VCaP (cell line): Measurements from ENCODE around the gene TUBGCP3.
"Not testable (repeated sequence)": the region's sequence is repeated elsewhere in the genome, so short reads cannot be mapped to it uniquely, and the experiment has no call there.

Experiments used
- H3K27ac ChIP-seq: fragments of 450-650 bp; 2 replicates; pipeline ENCODE4 v1.5.1; 2017
- CTCF ChIP-seq: fragments of 450-650 bp; conservative IDR thresholded peaks from 2 replicates; pipeline ENCODE4 v1.5.1; 2017; ENCODE audit warnings: mild to moderate bottlenecking, moderate library complexity

The TUBGCP3 gene, protein sequence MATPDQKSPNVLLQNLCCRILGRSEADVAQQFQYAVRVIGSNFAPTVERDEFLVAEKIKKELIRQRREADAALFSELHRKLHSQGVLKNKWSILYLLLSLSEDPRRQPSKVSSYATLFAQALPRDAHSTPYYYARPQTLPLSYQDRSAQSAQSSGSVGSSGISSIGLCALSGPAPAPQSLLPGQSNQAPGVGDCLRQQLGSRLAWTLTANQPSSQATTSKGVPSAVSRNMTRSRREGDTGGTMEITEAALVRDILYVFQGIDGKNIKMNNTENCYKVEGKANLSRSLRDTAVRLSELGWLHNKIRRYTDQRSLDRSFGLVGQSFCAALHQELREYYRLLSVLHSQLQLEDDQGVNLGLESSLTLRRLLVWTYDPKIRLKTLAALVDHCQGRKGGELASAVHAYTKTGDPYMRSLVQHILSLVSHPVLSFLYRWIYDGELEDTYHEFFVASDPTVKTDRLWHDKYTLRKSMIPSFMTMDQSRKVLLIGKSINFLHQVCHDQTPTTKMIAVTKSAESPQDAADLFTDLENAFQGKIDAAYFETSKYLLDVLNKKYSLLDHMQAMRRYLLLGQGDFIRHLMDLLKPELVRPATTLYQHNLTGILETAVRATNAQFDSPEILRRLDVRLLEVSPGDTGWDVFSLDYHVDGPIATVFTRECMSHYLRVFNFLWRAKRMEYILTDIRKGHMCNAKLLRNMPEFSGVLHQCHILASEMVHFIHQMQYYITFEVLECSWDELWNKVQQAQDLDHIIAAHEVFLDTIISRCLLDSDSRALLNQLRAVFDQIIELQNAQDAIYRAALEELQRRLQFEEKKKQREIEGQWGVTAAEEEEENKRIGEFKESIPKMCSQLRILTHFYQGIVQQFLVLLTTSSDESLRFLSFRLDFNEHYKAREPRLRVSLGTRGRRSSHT

DNA sequence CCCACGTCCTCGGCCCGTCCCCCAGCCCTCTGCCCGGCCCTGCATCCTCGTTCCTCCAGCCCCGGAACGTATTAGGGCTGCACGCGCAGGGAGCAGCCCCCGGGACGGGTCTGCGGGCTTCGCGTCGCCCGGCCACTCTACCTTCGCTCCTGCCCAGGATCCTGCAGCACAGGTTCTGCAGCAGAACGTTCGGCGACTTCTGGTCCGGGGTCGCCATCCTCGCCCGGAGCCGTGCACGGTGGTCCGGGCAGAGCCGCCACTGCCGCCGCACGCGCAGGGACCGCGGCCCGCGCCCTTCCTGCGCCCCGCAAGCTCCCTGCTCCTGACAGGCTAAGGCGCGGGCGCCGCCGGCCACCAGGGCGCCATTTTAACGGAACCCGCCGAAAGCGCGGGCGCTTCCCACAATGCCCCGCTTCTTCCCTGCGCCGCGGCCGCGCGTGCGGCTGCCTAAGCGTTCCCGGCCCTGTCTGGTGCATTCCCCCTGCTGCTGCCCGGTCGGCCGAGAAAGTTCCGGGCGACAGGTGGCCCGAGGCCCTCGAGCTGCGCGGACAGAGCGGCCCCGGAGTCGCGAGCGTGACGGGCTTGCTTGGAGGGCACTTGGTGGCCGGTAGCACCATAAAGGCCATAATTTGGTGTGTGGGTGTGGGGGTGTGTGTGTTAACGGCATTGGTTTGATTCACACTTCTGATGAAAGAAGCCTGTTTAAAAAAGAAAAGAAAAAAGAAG, at the start of gene TUBGCP3:
TSS of gene TUBGCP3 (minus strand) at position 390 of the 726 bp plus-strand sequence. CDS start at position 217, 173 bp downstream.
- TF ChIP-seq CTCF, result no peak
- H3K27ac ChIP-seq, result peak within 1 kb of the TSS; percentile 88

DNA sequence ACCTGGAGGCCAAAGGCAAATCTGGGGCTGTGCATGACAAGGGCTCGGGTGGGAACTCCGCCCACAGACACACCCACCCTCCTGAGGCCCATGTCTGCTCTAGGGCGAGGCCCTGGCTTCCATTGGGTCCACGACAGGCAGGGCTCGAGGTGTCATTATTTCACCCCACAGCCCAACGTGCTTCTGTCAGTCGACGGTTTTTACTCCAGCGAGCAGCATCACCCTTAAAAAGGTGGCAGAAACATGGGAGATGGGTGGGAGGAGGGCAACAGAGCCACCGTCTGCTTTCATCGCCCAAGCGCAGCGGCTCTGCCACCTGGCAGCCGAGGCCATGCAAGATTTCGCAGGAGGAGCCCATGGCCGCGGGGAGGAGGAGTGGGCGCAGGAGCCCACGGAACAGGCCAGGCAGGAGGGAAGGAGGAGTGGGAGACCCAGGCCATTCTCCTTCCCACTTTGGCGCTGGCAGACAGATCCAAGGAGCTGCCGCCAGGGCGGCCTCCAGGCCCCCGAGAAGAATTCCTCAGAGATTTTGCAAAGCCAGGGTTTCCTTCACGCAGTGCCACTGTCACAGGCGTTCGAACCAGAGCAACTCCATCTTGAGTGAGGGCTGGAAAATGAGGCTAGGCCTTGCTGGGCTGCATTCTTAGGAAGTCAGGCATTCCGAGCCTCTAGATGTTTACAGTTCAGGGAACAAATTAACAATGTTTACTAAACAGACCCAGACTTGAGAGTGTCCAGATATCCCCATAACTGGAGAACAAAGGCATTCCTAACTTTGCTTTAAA, 49.3 kb upstream of the TUBGCP3 start:
- no peak for TF ChIP-seq CTCF

DNA sequence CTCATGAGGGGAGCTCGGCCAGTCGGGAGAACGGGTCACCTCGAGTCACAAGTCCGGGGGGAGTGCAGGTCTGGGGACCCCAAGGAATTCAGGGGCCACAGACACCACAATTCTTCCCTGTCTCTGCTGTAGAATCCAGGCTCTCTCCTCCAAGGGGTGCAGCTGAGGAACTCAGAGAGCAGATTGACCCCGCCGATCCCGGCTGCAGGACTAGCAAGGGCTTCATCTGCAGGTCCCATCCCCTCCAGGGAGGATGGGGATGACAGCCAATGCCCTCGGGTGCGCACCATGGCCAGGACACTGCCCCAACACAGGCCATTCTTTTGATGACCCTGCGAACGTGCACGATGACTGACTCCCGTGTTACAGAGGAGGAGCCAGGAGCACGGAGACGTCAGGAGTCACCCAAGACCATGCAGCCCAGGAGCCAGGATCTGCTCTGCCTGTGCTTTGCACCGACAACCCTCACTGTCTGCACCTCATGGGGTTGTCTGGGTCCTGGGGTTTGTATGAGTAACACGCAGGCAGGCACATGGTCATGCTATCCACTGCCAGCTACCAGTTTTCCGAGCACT, 48.5 kb upstream of the TUBGCP3 start:
- no peak overlapping the region for H3K27ac ChIP-seq
- TF ChIP-seq CTCF, result no peak

More for the DNA sequence above, 49.3 kb upstream of the TUBGCP3 start:
- no peak overlapping the region for H3K27ac ChIP-seq

DNA sequence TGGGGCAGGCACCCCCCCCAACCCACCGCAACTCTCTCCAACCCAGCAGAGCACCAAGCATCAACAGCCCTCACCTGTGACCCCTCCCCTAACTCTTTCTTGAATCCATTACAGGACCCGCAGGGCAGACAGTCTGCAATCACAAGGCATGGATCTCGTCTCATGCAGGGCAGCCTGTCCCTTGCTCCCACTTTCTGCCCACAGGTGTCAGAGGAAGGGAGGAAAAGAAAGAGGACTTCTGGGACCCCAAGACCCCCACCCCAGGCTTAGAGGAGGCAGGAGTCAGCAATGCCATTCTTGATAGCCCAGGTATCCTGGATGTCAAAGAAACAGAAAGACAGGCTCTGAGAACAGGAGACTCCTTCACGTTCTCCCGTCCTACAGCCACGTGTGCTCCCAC, 47.4 kb upstream of the TUBGCP3 start:
- no peak overlapping the region for H3K27ac ChIP-seq
- TF ChIP-seq CTCF, result no peak

DNA sequence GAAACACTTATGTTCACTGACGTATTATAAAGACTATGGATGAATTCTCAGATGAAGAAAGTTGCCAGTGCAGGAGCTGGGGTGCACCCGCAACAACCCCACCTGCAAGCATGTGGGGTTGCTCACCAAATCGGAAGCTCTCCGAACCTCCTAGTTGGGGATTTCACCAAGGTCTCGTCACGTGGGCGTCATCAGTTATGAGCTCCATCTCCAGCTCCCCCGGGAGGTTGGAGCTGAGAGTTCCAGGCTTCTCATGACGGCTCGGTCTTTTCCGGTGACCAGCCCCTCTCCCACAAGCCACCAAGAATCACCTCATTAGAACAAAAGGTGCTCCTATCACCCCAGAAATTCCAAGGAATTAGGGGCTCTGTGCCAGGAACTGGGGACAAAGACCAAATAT, 46.1 kb upstream of the TUBGCP3 start:
- TF ChIP-seq CTCF, result no peak
- no peak overlapping the region for H3K27ac ChIP-seq

DNA sequence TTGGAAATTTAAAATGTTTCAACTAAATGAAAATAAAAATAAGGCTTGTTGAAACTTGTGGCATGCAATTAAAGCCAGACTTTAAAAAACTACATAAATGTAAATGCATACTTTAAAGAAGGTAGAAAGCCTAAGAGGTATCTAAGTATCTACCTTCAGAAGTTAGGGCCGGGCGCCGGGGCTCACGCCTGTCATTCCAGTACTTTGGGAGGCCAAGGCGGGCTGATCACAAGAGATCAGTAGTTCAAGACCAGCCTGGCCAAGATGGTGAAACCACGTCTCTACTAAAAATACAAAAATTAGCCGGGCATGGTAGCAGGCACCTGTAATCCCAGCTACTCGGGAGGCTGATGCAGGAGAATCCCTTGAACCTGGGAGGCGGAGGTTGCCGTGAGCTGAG, 42.3 kb upstream of the TUBGCP3 start:
- not testable (repeated sequence) for H3K27ac ChIP-seq

- no peak for TF ChIP-seq CTCF
- no peak overlapping the region for H3K27ac ChIP-seq
Measured at GRCh38 chr13:112629161-112629560, 41.2 kb upstream of the TUBGCP3 start.

DNA sequence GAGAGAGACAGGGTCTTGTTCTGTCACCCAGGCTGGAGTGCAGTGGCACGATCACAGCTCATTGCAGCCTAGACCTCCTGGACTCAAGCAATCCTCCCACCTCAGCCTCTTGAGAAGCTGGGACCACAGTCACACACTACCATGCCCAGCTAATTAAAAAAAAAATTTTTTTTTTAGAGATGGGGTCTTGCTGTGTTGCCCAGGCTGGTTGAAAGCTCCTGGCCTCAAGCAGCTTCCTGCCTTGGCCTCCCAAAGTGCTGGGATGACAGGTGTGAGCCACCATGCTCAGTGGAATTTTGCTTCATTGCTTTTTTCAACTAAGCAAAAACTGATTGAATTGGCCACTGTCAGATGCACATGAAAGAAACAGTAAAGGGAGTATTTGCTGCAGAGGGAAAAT, 39.7 kb upstream of the TUBGCP3 start:
- H3K27ac ChIP-seq, result not testable (repeated sequence)
